GM12878 (cell line): ENCODE data around the gene CCSER2. TPM values are rescaled to one million over a fixed set of nuclear protein-coding genes. Genes with fewer than 3 reads are reported as not detected.

Experiments used
- BHLHE40 ChIP-seq, 2 experiments: fragments of 450-650 bp in 1 of 2; IDR thresholded peaks; 2 replicates each; pipeline ENCODE4 v1.6.1; 2011 to 2017; ENCODE audit warnings: low read depth in 2 of 2, borderline replicate concordance in 1 of 2, improper control_type of control experiment in 1 of 2, low read length in 1 of 2, mild to moderate bottlenecking in 1 of 2
- CBX5 ChIP-seq: sonication (generic); IDR thresholded peaks from 2 replicates; pipeline ENCODE4 v1.6.1; 2016; ENCODE audit warnings: low read depth, moderate library complexity, mild to moderate bottlenecking, inconsistent platforms
- DPF2 ChIP-seq: fragments of 450-650 bp; IDR thresholded peaks from 2 replicates; pipeline ENCODE4 v1.6.1; 2017; ENCODE audit warnings: mild to moderate bottlenecking
- EGR1 ChIP-seq, 2 experiments: IDR thresholded peaks; 1 replicate in 1 of 2; 2 replicates in 1 of 2; pipeline ENCODE4 v1.6.1; 2011 to 2012; ENCODE audit warnings: low read depth in 2 of 2, low read length in 2 of 2, borderline replicate concordance in 1 of 2, mild to moderate bottlenecking in 1 of 2, moderate library complexity in 1 of 2
- EZH2 ChIP-seq: IDR thresholded peaks from 2 replicates; pipeline ENCODE4 v1.6.1; 2012; ENCODE audit warnings: low read depth, mild to moderate bottlenecking, control low read depth, inconsistent platforms, low read length, borderline replicate concordance; ENCODE audit not compliant: control insufficient read depth
- FOXM1 ChIP-seq: IDR thresholded peaks from 2 replicates; pipeline ENCODE4 v1.6.1; 2012; ENCODE audit warnings: low read depth, mild to moderate bottlenecking, inconsistent platforms, low read length, moderate library complexity
- HDGF ChIP-seq: fragments of 450-650 bp; IDR thresholded peaks from 2 replicates; pipeline ENCODE4 v1.6.1; 2016; ENCODE audit warnings: antibody characterized with exemption
- IKZF1 ChIP-seq: fragments of 450-650 bp; conservative IDR thresholded peaks from 2 replicates; pipeline ENCODE4 v1.6.1; 2017; ENCODE audit warnings: antibody characterized with exemption, mild to moderate bottlenecking
- MEF2A ChIP-seq: IDR thresholded peaks from 2 replicates; pipeline ENCODE4 v1.6.1; 2011; ENCODE audit warnings: low read depth, mild to moderate bottlenecking, low read length, moderate library complexity; ENCODE audit not compliant: insufficient read depth
- MXI1 ChIP-seq: fragments of 150-350 bp; IDR thresholded peaks from 2 replicates; pipeline ENCODE4 v1.6.1; 2011; ENCODE audit warnings: low read depth, mild to moderate bottlenecking, inconsistent platforms, low read length, improper control_type of control experiment
- NFYA ChIP-seq: IDR thresholded peaks from 2 replicates; pipeline ENCODE4 v1.6.1; 2011; ENCODE audit warnings: low read depth, mild to moderate bottlenecking, low read length, improper control_type of control experiment, borderline replicate concordance
- NR2C2 ChIP-seq: IDR thresholded peaks from 2 replicates; pipeline ENCODE4 v1.6.1; 2011; ENCODE audit warnings: borderline replicate concordance, low read depth; ENCODE audit not compliant: control insufficient read depth, insufficient read length
- NRF1 ChIP-seq: conservative IDR thresholded peaks from 2 replicates; pipeline ENCODE4 v1.6.1; 2011; ENCODE audit warnings: mild to moderate bottlenecking, low read depth, low read length, improper control_type of control experiment
- POLR2A ChIP-seq: IDR thresholded peaks from 2 replicates; pipeline ENCODE4 v1.6.1; 2011; ENCODE audit warnings: low read depth, mild to moderate bottlenecking, low read length
- RBBP5 ChIP-seq: fragments of 200-600 bp; sonication (generic); conservative IDR thresholded peaks from 2 replicates; pipeline ENCODE4 v1.6.1; 2016
- SP1 ChIP-seq: IDR thresholded peaks from one replicate; pipeline ENCODE4 v1.6.1; 2011; ENCODE audit warnings: low read depth, low read length
- ZNF207 ChIP-seq: fragments of 450-650 bp; IDR thresholded peaks from 2 replicates; pipeline ENCODE4 v1.6.1; 2014; ENCODE audit warnings: antibody characterized with exemption, mild to moderate bottlenecking, borderline replicate concordance
- ZNF217 ChIP-seq: fragments of 450-650 bp; IDR thresholded peaks from 2 replicates; pipeline ENCODE4 v1.6.1; 2017; ENCODE audit warnings: antibody characterized with exemption, mild to moderate bottlenecking
- ZNF384 ChIP-seq: IDR thresholded peaks from 2 replicates; pipeline ENCODE4 v1.6.1; 2012; ENCODE audit warnings: low read depth, mild to moderate bottlenecking, low read length, improper control_type of control experiment, borderline replicate concordance
- ZZZ3 ChIP-seq: IDR thresholded peaks from 2 replicates; pipeline ENCODE4 v1.6.1; 2011; ENCODE audit warnings: low read depth; ENCODE audit not compliant: control insufficient read depth, insufficient read length
- polyA plus RNA-seq, 11 experiments: library from polyadenylated mRNA; depleted of rRNA in 4 of 11; unstranded in 6 of 11; stranded (reverse) in 5 of 11; fragments of >200 nt; fragmentation: Nextera tagmentation in 4 of 11; fragmentation: Illumina TruSeq in 1 of 11; extraction: Ambion mirVana in 4 of 11; extraction: Trizol in 1 of 11; gene quantifications; 1 replicate in 1 of 11; 2 replicates in 10 of 11; pipeline versions ENCODE4 v1.2.1 to v1.2.3, GENCODE V29; 2011 to 2016; ENCODE audit warnings: inconsistent platforms in 2 of 11, missing spikeins in 2 of 11, low read depth in 1 of 11
- total RNA-seq, 4 experiments: library from RNA; depleted of rRNA in 3 of 4; stranded (reverse); fragments of >200 nt in 3 of 4; fragmentation: Illumina TruSeq in 1 of 4; extraction: Trizol in 1 of 4; gene quantifications; 2 replicates each; pipeline versions ENCODE4 v1.2.1 to v1.2.3, GENCODE V29; 2013 to 2021
- TF ChIP-seq, protein P1 (sequence below): fragments of 450-650 bp; IDR thresholded peaks from 2 replicates; pipeline ENCODE4 v1.6.1; 2017; ENCODE audit warnings: mild to moderate bottlenecking, moderate library complexity
- TF ChIP-seq, protein P2 (sequence below): fragments of 450-650 bp; IDR thresholded peaks from 2 replicates; pipeline ENCODE4 v1.6.1; 2017; ENCODE audit warnings: borderline replicate concordance
- TF ChIP-seq, protein P3 (sequence below): IDR thresholded peaks from 2 replicates; pipeline ENCODE4 v1.6.1; 2012; ENCODE audit warnings: low read depth, low read length, improper control_type of control experiment

Gene CCSER2
- total and polyA plus RNA-seq, 10 of the 15 experiments (the other 5 are each of a cell fraction or from before 2014, with no cell fraction given): 4.7 to 18.8 (median 13.2) TPM

DNA sequence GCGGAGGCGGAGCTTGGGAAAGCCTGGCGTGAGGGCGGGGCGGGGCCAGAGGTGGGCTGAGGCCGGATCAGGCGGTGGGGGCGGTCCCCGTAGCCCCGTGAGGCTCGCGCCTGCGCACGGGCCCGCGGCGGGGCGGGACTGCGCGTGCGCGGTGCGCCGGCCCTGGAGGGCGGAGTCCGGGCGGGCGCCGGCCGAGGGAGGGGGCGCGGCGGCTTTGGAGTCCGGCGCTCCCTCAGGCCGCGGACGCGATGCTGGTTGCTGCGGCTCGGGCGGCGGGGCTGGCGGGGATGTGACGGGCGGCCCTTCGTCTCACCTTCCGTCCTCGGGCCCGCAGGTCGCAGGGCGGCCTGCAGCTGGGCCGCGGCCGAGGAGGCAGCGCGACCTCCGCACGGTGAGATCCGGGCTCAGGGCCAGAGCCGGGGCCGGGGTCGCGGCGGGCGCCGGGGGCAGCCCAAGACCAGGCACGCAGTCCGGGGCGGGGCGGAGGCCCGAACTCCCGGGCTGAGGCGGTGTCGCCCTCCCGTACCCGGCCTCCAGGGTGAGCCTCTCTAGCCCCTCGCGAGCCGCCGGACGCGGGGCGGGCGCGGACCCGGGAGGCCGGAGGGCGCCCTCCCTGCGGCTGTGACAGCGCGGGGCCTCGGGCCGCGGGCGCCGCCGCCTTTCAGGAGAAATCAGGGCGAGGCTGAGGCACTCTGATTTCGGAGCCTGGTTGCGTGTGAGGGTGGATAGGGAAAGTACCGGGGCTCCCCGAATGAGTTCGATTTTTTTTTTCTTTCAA lies at the start of gene CCSER2 (continued):
- TF ChIP-seq MXI1 (peak; percentile 28; the same call in 1 of the 2 replicates), NRF1 (peak; percentile 84), IKZF1 (peak; percentile 96), ZNF384 (0 out of 2 replicates have a peak, but pooled peaks have one; percentile 44), BHLHE40 (IDR thresholded peaks at IDR 0.05; ENCODE audit: borderline replicate concordance in 1 of 2, low read depth in 2 of 2, low read length in 1 of 2) (peak in 1 of 2 experiments; percentile 66; a peak in 1 of 4 replicates), FOXM1 (no peak), ZNF207 (peak; percentile 77; the same call in 1 of the 2 replicates), ZZZ3 (no peak), DPF2 (peak; percentile 86; the same call in 1 of the 2 replicates), ZNF217 (peak; percentile 79; the same call in 1 of the 2 replicates), NR2C2 (no peak), EGR1 (IDR thresholded peaks at IDR 0.05; ENCODE audit: borderline replicate concordance in 1 of 2, low read depth in 2 of 2, low read length in 2 of 2) (no peak; a peak in 1 of 3 replicates), RBBP5 (no peak), SP1 (peak; percentile 6), NFYA (no peak), POLR2A (peak; percentile 87), CBX5 (no peak), HDGF (no peak), EZH2 (no peak), MEF2A (no peak)
- TF ChIP-seq, protein P1, sequence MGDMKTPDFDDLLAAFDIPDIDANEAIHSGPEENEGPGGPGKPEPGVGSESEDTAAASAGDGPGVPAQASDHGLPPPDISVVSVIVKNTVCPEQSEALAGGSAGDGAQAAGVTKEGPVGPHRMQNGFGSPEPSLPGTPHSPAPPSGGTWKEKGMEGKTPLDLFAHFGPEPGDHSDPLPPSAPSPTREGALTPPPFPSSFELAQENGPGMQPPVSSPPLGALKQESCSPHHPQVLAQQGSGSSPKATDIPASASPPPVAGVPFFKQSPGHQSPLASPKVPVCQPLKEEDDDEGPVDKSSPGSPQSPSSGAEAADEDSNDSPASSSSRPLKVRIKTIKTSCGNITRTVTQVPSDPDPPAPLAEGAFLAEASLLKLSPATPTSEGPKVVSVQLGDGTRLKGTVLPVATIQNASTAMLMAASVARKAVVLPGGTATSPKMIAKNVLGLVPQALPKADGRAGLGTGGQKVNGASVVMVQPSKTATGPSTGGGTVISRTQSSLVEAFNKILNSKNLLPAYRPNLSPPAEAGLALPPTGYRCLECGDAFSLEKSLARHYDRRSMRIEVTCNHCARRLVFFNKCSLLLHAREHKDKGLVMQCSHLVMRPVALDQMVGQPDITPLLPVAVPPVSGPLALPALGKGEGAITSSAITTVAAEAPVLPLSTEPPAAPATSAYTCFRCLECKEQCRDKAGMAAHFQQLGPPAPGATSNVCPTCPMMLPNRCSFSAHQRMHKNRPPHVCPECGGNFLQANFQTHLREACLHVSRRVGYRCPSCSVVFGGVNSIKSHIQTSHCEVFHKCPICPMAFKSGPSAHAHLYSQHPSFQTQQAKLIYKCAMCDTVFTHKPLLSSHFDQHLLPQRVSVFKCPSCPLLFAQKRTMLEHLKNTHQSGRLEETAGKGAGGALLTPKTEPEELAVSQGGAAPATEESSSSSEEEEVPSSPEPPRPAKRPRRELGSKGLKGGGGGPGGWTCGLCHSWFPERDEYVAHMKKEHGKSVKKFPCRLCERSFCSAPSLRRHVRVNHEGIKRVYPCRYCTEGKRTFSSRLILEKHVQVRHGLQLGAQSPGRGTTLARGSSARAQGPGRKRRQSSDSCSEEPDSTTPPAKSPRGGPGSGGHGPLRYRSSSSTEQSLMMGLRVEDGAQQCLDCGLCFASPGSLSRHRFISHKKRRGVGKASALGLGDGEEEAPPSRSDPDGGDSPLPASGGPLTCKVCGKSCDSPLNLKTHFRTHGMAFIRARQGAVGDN: 0 out of 2 replicates have a peak, but pooled peaks have one; percentile 55
- TF ChIP-seq, protein P2, sequence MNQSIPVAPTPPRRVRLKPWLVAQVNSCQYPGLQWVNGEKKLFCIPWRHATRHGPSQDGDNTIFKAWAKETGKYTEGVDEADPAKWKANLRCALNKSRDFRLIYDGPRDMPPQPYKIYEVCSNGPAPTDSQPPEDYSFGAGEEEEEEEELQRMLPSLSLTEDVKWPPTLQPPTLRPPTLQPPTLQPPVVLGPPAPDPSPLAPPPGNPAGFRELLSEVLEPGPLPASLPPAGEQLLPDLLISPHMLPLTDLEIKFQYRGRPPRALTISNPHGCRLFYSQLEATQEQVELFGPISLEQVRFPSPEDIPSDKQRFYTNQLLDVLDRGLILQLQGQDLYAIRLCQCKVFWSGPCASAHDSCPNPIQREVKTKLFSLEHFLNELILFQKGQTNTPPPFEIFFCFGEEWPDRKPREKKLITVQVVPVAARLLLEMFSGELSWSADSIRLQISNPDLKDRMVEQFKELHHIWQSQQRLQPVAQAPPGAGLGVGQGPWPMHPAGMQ: no peak
- TF ChIP-seq, protein P3, sequence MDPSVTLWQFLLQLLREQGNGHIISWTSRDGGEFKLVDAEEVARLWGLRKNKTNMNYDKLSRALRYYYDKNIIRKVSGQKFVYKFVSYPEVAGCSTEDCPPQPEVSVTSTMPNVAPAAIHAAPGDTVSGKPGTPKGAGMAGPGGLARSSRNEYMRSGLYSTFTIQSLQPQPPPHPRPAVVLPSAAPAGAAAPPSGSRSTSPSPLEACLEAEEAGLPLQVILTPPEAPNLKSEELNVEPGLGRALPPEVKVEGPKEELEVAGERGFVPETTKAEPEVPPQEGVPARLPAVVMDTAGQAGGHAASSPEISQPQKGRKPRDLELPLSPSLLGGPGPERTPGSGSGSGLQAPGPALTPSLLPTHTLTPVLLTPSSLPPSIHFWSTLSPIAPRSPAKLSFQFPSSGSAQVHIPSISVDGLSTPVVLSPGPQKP: no peak
